Endothelial cell (in vitro differentiated cells): ENCODE results near the gene DDIAS. TPM values are rescaled to one million over a fixed set of nuclear protein-coding genes. Genes with fewer than 3 reads are reported as not detected.

ENCODE experiments used
- DNase-seq: peaks from one replicate; pipeline ENCODE4 v3.0.0; 2021; ENCODE audit warnings: low spot score
- H3K27ac Mint-ChIP-seq: one replicate; pipeline ENCODE4 v1.8.0; 2021; ENCODE audit warnings: mixed read lengths, inconsistent platforms; ENCODE audit not compliant: unreplicated experiment
- H3K27me3 Mint-ChIP-seq: one replicate; pipeline ENCODE4 v1.8.0; 2021; ENCODE audit warnings: mild to moderate bottlenecking, moderate library complexity, mixed read lengths, inconsistent platforms; ENCODE audit not compliant: unreplicated experiment
- H3K36me3 Mint-ChIP-seq: one replicate; pipeline ENCODE4 v1.8.0; 2021; ENCODE audit warnings: mild to moderate bottlenecking, low read depth, mixed read lengths, inconsistent platforms; ENCODE audit not compliant: unreplicated experiment
- H3K4me1 Mint-ChIP-seq: one replicate; pipeline ENCODE4 v1.8.0; 2021; ENCODE audit warnings: mild to moderate bottlenecking, mixed read lengths, inconsistent platforms; ENCODE audit not compliant: unreplicated experiment
- H3K4me3 Mint-ChIP-seq: one replicate; pipeline ENCODE4 v1.8.0; 2021; ENCODE audit warnings: mild to moderate bottlenecking, mixed read lengths, inconsistent platforms; ENCODE audit not compliant: unreplicated experiment
- H3K9me3 Mint-ChIP-seq: one replicate; pipeline ENCODE4 v1.8.0; 2021; ENCODE audit warnings: mixed read lengths, inconsistent platforms; ENCODE audit not compliant: unreplicated experiment
- total RNA-seq: library from RNA; stranded (reverse); fragmentation: NEBNext Ultra II Directional; extraction: Animal tissue kit (Norgen Biotek cat#: 25700); gene quantifications from one replicate; pipeline ENCODE4 v1.2.1, GENCODE V29; 2021; ENCODE audit not compliant: unreplicated experiment
- TF ChIP-seq, protein P1 (sequence below): fragments of 200-600 bp; sonication (generic); IDR thresholded peaks from one replicate; pipeline ENCODE4 v1.5.0; 2021; ENCODE audit warnings: antibody characterized with exemption; ENCODE audit not compliant: unreplicated experiment

The DDIAS gene
- total RNA-seq, 1 donor from 2014 or later: 11.2 TPM

DNA sequence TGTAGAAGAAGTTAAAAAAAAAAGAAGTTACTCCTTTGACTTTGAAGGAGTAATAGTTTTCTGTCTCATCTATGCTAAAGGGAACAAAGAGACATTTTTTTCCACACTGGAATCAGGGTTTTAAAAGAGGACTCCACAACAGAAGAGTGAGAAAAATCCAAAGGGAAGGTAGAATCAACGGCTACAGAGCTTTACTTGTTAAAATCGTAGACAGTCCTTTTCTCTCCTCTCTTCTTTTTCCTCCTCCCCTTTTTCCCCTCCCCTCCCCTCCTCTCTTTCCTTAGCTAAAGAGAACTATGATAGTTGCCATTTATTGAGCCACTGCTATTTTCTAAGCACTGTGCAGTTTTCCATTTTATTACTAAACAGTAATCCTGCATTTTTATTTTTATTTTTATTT is 29.2 kb downstream of the DDIAS start:
- Mint-ChIP-seq H3K4me3 (no peak overlapping the region), H3K4me1 (no peaks in the 10 kb centered on the region), H3K9me3 (no peaks in the 10 kb centered on the region), H3K27ac (no peak overlapping the region), H3K27me3 (no peaks in the 10 kb centered on the region), H3K36me3 (peaks cover 4% of the 10 kb centered on the region)
- TF ChIP-seq, protein P1, sequence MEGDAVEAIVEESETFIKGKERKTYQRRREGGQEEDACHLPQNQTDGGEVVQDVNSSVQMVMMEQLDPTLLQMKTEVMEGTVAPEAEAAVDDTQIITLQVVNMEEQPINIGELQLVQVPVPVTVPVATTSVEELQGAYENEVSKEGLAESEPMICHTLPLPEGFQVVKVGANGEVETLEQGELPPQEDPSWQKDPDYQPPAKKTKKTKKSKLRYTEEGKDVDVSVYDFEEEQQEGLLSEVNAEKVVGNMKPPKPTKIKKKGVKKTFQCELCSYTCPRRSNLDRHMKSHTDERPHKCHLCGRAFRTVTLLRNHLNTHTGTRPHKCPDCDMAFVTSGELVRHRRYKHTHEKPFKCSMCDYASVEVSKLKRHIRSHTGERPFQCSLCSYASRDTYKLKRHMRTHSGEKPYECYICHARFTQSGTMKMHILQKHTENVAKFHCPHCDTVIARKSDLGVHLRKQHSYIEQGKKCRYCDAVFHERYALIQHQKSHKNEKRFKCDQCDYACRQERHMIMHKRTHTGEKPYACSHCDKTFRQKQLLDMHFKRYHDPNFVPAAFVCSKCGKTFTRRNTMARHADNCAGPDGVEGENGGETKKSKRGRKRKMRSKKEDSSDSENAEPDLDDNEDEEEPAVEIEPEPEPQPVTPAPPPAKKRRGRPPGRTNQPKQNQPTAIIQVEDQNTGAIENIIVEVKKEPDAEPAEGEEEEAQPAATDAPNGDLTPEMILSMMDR: no peak
- DNase-seq: no peak

DNA sequence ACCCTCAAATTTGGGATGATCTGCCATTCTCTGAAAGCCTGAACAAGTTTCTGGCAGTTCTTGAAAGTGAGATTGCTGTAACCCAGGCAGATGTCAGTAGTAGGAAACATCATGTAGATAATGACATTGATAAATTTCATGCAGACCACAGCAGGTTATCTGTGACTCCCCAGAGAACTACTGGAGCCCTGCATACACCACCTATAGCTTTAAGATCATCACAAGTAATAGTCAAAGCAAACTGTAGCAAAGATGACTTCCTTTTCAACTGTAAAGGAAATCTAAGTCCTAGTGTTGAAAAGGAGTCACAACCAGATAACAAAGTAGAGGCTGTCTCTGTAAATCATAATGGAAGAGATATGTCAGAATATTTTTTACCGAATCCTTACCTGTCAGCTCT is 31.0 kb downstream of the DDIAS start:
- peaks cover 8% of the 10 kb centered on the region for H3K36me3 Mint-ChIP-seq
- H3K27me3 Mint-ChIP-seq: no peaks in the 10 kb centered on the region
- no peak overlapping the region for H3K4me3 Mint-ChIP-seq
- H3K9me3 Mint-ChIP-seq: no peaks in the 10 kb centered on the region
- no peak for DNase-seq
- H3K4me1 Mint-ChIP-seq: peaks cover 3% of the 10 kb centered on the region
- no peak overlapping the region for H3K27ac Mint-ChIP-seq
- TF ChIP-seq, protein P1: no peak

DNA sequence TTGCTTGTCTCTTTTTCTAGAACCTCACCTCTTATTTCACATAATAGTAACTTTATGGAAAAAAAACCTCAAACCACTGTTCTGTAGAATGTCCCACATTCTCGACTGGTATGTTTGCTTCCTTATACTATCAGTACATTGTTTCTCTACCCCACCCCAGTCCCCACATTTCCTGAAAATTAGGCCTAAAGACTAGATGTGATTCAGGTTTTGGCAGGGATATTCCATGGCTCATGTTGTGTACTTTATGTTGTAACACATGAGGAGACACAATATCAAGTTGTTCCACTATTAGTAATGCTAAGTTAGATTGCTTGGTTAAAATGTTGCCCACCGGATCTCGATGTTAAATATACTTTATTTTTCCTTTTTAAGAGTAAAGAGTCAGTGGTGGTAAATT is 34.7 kb downstream of the DDIAS start:
- peaks cover 8% of the 10 kb centered on the region for H3K36me3 Mint-ChIP-seq
- H3K9me3 Mint-ChIP-seq: no peaks in the 10 kb centered on the region
- no peak overlapping the region for H3K27ac Mint-ChIP-seq
- no peak overlapping the region for H3K4me3 Mint-ChIP-seq
- peaks cover 3% of the 10 kb centered on the region for H3K4me1 Mint-ChIP-seq
- TF ChIP-seq, protein P1: no peak
- H3K27me3 Mint-ChIP-seq: no peaks in the 10 kb centered on the region
- DNase-seq: no peak

DNA sequence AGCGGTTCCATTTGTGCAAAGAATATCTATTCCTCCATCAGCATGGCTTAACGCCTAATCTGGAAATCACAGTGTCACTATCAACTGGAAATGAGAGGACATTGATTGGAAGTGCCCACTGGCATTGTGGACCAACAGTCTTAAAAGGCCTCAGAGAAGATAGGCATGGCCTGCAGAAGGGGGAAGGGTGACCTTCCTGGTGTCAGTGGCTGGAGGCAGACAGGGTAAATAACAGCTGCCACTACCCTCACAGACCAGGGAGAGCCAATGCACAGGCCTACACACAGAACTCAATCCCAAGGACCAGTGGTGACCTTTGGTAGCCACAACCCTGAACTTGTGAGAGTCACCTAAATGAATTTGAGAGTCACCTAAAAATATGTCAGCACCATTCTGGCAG is 36.0 kb downstream of the DDIAS start:
- Mint-ChIP-seq H3K9me3 (no peaks in the 10 kb centered on the region), H3K4me3 (no peak overlapping the region), H3K27me3 (no peaks in the 10 kb centered on the region), H3K36me3 (peaks cover 8% of the 10 kb centered on the region), H3K4me1 (peaks cover 3% of the 10 kb centered on the region), H3K27ac (no peak overlapping the region)
- no peak for DNase-seq
- TF ChIP-seq, protein P1: no peak

DNA sequence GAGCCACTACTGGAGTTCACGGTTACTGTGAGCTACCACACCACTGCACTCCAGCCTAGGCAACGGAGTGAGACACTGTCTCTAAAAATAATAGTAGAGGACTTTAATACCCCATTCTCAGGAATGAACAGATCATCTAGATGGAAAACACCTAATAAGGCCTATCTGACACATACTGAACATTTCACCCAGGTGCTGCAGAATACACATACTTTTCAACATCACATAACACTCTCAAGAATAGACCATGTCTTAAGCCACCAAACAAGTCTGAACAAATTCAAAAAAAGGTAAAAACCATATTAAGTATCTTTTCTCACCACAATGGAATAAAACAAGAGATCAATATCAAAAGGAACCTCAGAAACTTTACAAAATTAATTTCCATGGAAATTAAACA is 37.9 kb downstream of the DDIAS start:
- H3K9me3 Mint-ChIP-seq: no peaks in the 10 kb centered on the region
- DNase-seq: no peak
- no peaks in the 10 kb centered on the region for H3K27me3 Mint-ChIP-seq
- H3K4me3 Mint-ChIP-seq: no peak overlapping the region
- no peak overlapping the region for H3K27ac Mint-ChIP-seq
- TF ChIP-seq, protein P1: no peak
- peaks cover 3% of the 10 kb centered on the region for H3K4me1 Mint-ChIP-seq
- H3K36me3 Mint-ChIP-seq: peaks cover 8% of the 10 kb centered on the region
